HG03457 (cell line): ENCODE data around the gene LMNTD2.
"Not testable (repeated sequence)": the region's sequence is repeated elsewhere in the genome, so short reads cannot be mapped to it uniquely, and the experiment has no call there.

ENCODE experiments used
- ATAC-seq: cut with Tn5 transposase; IDR thresholded peaks from one replicate; pipeline ENCODE4 v1.9.1; 2021; ENCODE audit warnings: moderate number of reproducible peaks; ENCODE audit not compliant: unreplicated experiment

Gene LMNTD2

GRCh38 chr11:587546-587945, 27.0 kb upstream of the LMNTD2 start:
- no peak for ATAC-seq

- ATAC-seq = no peak
These were observed 26.1 kb upstream of the LMNTD2 start for GRCh38 chr11:586376-587316.

- ATAC-seq = no peak
These were observed 23.7 kb upstream of the LMNTD2 start for GRCh38 chr11:584287-584686.

GRCh38 chr11:581752-582151, 21.2 kb upstream of the LMNTD2 start:
- no peak for ATAC-seq

- ATAC-seq = no peak
These were observed 20.8 kb upstream of the LMNTD2 start for GRCh38 chr11:581342-581741.

GRCh38 chr11:579830-580601, 19.5 kb upstream of the LMNTD2 start:
- ATAC-seq = no peak

GRCh38 chr11:578276-579035, 17.9 kb upstream of the LMNTD2 start:
- no peak for ATAC-seq

GRCh38 chr11:577611-577894, 17.0 kb upstream of the LMNTD2 start:
- no peak for ATAC-seq

- no peak for ATAC-seq
These were observed 16.5 kb upstream of the LMNTD2 start for GRCh38 chr11:576811-577610.

- peak; percentile 73 for ATAC-seq
These were observed 15.6 kb upstream of the LMNTD2 start, which contains the start of gene PHRF1 for GRCh38 chr11:575996-576768. Gene PHRF1 (plus strand): TSS chr11:576470. CDS start chr11:581513, 5,043 bp downstream.

GRCh38 chr11:575313-575995, 14.9 kb upstream of the LMNTD2 start:
- ATAC-seq = no peak

GRCh38 chr11:574632-575312, 14.2 kb upstream of the LMNTD2 start:
- ATAC-seq = no peak

GRCh38 chr11:574031-574570, 13.6 kb upstream of the LMNTD2 start:
- ATAC-seq = not testable (repeated sequence)

- no peak for ATAC-seq
These were observed 12.7 kb upstream of the LMNTD2 start for GRCh38 chr11:573146-573759.

GRCh38 chr11:571802-572185, 11.3 kb upstream of the LMNTD2 start:
- no peak for ATAC-seq

- no peak for ATAC-seq
These were observed 8.8 kb upstream of the LMNTD2 start for GRCh38 chr11:569158-569885.
